Activated naive CD4-positive, alpha-beta T cell treated with anti-CD3 and anti-CD28 coated beads, Interleukin-2, amount 50 U/mL, for 72 hours (primary cell): Measurements from ENCODE around the gene MIS18A. TPM values are rescaled to one million over a fixed set of nuclear protein-coding genes. Genes with fewer than 3 reads are reported as not detected.

Experiments used
- ATAC-seq, 2 donors: fragments of 150-1000 bp; cut with Tn5 transposase; 2 replicates each; pipeline ENCODE4 v1.10.0; 2021; ENCODE audit warnings: mild to moderate bottlenecking in 2 of 2, moderate library complexity in 2 of 2
- DNase-seq, 2 donors: peaks; one replicate each; pipeline ENCODE4 v3.0.0; 2021 to 2022; ENCODE audit warnings: low spot score in 2 of 2
- H3K27ac Mint-ChIP-seq, 2 donors: one replicate each; pipeline ENCODE4 v1.8.0; 2022; ENCODE audit warnings: mild to moderate bottlenecking in 2 of 2, mixed read lengths in 2 of 2
- H3K36me3 Mint-ChIP-seq, 2 donors: one replicate each; pipeline ENCODE4 v1.8.0; 2022; ENCODE audit warnings: mixed read lengths in 2 of 2
- H3K9me3 Mint-ChIP-seq, 2 donors: one replicate each; pipeline ENCODE4 v1.8.0; 2022; ENCODE audit warnings: mixed read lengths in 2 of 2
- total RNA-seq, 2 donors: library from RNA; stranded (reverse); gene quantifications; one replicate each; pipeline ENCODE4 v1.2.3, GENCODE V29; 2022

The MIS18A gene
- 10 to 100 TPM; 26.6 to 29.7 TPM for total RNA-seq

DNA sequence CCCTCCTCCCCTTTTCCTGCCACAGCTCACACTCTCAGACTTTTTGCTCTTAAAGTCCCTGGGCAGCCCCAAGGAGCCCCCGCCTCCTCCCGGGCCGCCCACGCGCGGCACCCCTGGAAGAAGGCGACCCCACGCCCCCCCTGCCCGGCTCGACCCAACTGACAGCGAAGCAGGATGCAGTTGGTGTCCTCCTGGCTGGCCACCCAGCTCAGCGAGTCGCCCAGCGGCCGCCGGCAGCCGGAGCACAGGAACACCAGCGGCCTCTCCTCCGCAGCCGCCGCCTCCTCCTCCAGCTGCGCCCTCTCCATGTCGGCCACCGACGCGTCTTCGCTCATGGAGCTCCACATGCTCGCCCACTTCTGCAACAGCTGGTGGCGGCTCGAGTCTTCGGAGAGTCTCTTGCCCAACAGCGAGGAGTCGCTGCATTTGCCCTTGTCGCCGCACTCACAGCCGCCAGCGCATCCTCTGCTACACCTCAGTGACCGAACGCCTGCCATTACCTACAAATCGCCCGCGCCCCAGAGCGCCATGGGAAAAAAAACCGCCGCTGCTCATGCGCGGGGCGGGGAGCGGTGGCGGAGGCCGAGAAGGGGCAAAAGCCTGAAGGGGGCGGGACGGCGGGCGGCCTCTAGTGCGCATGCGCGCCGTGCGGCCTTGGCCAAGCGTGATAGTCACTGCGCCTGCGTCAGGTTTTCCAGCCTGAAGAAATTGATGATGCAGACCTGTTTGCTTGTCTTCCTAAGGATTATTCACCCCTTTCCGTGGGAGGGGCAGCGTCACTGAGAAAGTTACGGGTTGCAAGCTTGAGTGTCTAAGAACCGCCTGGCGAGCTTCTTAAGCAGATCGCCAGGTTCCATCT lies at the start of gene MIS18A:
MIS18A (minus strand) TSS at position 532 of the 859 bp plus-strand sequence; CDS start at position 497, 35 bp downstream.
- peak; percentile 90 to 91 for ATAC-seq
- H3K27ac Mint-ChIP-seq, result peak within 1 kb of the TSS; percentile 97 to 98
- no peaks in the 10 kb centered on the region for H3K9me3 Mint-ChIP-seq

DNA sequence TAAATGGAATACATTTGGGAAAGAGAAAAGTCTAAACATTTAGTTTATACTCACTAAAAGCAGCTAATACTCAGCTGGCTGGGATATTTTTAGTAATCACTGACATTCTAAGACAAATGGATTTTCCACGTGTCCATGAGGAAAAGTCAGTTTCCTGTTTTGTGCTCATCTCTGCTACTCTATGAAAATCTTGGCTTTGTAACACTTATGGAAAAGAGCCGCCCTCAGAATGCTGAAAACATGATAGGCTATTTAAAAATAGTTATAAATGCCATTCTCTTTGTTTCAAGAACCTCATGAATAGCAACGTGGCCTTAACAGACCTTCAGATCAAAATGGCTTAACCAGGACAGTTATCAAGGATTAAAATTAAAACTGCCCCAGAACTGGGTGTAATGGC lies 49.7 kb upstream of the MIS18A start:
- ATAC-seq (no peak), DNase-seq (no peak)
- peaks cover 75% of the 10 kb centered on the region in 2 donors for H3K36me3 Mint-ChIP-seq
- H3K27ac Mint-ChIP-seq, result peak overlapping the region in 1 of 2 donors; percentile 81
- H3K9me3 Mint-ChIP-seq, result no peaks in the 10 kb centered on the region

More for the DNA sequence above, at the start of gene MIS18A:
- peak; percentile 98 to 99 for DNase-seq
- peaks cover 0 to 14% of the 10 kb centered on the region in 2 donors for H3K36me3 Mint-ChIP-seq

- H3K27ac Mint-ChIP-seq, result peak overlapping the region; percentile 49 to 57
- H3K9me3 Mint-ChIP-seq, result no peaks in the 10 kb centered on the region
- H3K36me3 Mint-ChIP-seq, result peaks cover 51 to 62% of the 10 kb centered on the region in 2 donors
- ATAC-seq, result no peak
- no peak for DNase-seq
These were observed 46.9 kb upstream of the MIS18A start for GRCh38 chr21:32325706-32326105.

DNA sequence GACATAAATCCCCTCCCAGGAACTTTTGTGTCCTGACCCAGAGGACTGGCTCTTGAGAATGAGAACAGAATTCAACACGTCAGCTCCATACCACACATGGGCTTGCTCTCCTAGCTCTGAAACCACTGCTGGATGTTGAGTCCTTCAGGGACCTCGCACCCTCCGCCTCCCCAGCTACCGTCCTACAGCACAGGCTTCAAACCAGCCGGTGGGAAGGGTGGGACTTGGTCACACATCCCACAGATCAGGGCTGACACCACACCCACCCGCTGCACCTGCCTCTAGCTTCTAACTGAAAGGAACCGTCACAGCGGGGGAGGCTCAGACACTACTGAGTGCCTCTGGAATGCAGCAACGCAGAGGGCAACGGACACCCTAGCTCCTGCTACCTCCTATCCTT lies 43.8 kb upstream of the MIS18A start:
- H3K27ac Mint-ChIP-seq, result peak overlapping the region in 1 of 2 donors; percentile 1
- DNase-seq (peak in 1 of 2 donors; percentile 38), ATAC-seq (no peak)
- peaks cover 32 to 51% of the 10 kb centered on the region in 2 donors for H3K36me3 Mint-ChIP-seq
- H3K9me3 Mint-ChIP-seq, result no peaks in the 10 kb centered on the region

DNA sequence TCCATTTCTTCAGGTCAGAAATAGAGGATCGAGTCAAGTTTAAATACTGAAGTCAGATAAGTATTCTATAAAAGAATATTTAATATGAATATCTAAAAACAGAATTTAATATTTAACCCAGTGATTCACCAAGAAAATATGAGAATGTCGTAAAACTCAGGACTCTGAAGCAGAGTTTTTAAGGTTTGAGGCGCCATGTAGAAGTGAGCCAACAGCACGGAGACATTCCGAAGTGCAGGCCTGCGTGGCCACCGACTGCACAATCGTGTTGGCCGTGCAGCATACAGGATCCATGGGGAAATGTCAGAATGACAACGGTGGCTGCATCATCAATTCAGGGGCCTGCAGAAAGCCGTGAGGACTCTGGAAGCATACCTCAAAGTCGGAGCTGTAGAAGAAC lies 43.3 kb upstream of the MIS18A start:
- DNase-seq, result no peak
- H3K27ac Mint-ChIP-seq, result peak overlapping the region in 1 of 2 donors; percentile 29
- H3K9me3 Mint-ChIP-seq, result no peaks in the 10 kb centered on the region
- H3K36me3 Mint-ChIP-seq, result peaks cover 27 to 48% of the 10 kb centered on the region in 2 donors
- ATAC-seq, result no peak

- Mint-ChIP-seq H3K9me3 (no peaks in the 10 kb centered on the region), H3K27ac (peak overlapping the region in 1 of 2 donors; percentile 32), H3K36me3 (peaks cover 22 to 44% of the 10 kb centered on the region in 2 donors)
- no peak for ATAC-seq
- no peak for DNase-seq
These were observed 42.6 kb upstream of the MIS18A start for GRCh38 chr21:32321480-32321879.

DNA sequence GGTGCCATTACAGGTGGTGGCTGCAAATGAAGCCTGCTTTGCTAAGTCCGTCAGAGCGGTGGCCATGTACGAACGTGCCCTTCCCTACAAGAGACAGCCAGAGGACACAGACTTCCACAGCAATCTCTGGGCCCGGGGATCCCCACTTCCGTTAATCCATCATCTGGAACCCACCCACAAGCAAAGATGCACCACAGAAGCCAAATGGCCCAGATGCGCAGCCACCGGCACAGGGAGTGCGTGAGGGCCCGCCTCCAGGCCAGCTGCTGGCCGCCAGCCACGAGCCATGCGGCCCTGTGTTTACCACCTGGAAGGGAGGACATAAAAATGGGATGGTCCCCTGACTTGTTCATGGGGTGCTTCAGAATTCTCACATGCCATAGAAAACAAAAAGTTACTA lies 41.9 kb upstream of the MIS18A start:
- Mint-ChIP-seq H3K36me3 (peaks cover 20 to 42% of the 10 kb centered on the region in 2 donors), H3K9me3 (no peaks in the 10 kb centered on the region), H3K27ac (peak overlapping the region in 1 of 2 donors; percentile 32)
- no peak for ATAC-seq
- no peak for DNase-seq

DNA sequence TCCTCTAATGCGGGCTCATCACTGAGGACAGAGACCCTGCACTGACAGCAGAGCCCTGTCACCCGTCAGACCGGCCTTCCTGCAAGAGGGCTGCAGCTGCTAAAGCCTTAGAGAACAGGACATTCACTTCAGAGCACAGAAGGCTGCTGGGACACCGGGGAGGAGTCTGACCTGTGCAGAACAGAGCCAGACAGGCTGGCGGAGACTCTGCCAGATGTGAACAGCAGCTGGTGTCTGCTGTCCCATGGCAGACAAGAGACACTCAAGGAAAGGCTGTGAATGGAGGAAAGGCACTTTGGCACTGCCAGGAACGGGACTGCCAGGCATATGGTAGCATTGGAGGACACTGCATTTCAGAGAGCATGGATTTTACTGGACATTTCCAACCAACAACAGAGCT lies 41.2 kb upstream of the MIS18A start:
- Mint-ChIP-seq H3K36me3 (peaks cover 14 to 35% of the 10 kb centered on the region in 2 donors), H3K9me3 (no peaks in the 10 kb centered on the region), H3K27ac (no peak overlapping the region)
- ATAC-seq, result no peak
- peak in 1 of 2 donors; percentile 23 for DNase-seq

- Mint-ChIP-seq H3K9me3 (no peaks in the 10 kb centered on the region), H3K27ac (no peak overlapping the region), H3K36me3 (peaks cover 6 to 29% of the 10 kb centered on the region in 2 donors)
- no peak for ATAC-seq
- no peak for DNase-seq
These were observed 40.2 kb upstream of the MIS18A start for GRCh38 chr21:32319012-32319411.

DNA sequence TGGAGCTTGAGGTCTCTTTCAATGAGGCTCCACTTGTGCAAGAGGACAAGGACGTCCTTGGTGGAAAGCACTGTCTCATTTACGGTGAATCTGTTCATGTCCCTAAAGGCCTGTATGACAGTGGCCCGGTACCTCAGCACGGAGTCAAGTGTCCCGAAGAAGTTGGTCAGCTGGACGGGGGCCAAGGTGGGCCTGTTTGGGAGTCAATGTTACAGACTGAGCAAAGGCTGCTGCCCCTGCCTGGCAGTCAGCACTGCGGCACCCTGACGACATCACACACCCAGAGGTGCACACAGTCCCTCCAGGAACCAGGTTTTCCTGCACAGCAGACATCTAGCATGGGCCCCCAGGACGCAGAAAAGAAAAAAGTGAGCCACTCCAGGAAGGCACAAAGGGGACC lies 38.9 kb upstream of the MIS18A start:
- DNase-seq, result no peak
- ATAC-seq, result no peak
- no peaks in the 10 kb centered on the region for H3K9me3 Mint-ChIP-seq

GRCh38 chr21:32316361-32317215 lies 37.7 kb upstream of the MIS18A start:
- peaks cover 15 to 28% of the 10 kb centered on the region in 2 donors for H3K36me3 Mint-ChIP-seq
- H3K9me3 Mint-ChIP-seq, result no peaks in the 10 kb centered on the region
- no peak overlapping the region for H3K27ac Mint-ChIP-seq
- DNase-seq (no peak), ATAC-seq (peak in 1 of 2 donors; percentile 22)

More for the DNA sequence above, 38.9 kb upstream of the MIS18A start:
- H3K36me3 Mint-ChIP-seq, result peaks cover 6 to 22% of the 10 kb centered on the region in 2 donors
- H3K27ac Mint-ChIP-seq, result no peak overlapping the region

- Mint-ChIP-seq H3K36me3 (peaks cover 18 to 26% of the 10 kb centered on the region in 2 donors), H3K9me3 (no peaks in the 10 kb centered on the region), H3K27ac (no peak overlapping the region)
- DNase-seq (no peak), ATAC-seq (no peak)
These were observed 36.8 kb upstream of the MIS18A start for GRCh38 chr21:32315511-32316281.

DNA sequence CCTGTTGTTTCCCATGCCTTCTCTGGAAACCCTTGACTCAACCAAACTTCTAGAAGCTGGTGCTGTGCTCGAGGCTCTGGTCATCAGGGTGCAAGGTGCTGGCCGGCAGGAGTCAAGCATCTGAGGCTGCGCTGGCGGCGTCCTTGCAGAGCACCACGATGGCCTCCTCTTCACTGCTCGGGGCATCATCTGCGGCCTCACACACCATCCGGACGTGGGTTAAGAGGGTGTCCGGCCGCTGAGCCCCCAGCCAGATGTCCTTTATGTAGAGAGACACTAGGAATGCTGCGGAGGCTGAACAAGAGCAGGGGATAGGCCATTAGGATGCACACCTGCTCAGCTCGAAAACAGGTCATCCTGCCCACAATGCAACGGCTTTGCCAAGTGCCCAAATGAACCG lies 36.0 kb upstream of the MIS18A start:
- ATAC-seq (no peak), DNase-seq (peak in 1 of 2 donors; percentile 2)
- H3K27ac Mint-ChIP-seq, result peak overlapping the region in 1 of 2 donors; percentile 77
- H3K36me3 Mint-ChIP-seq, result peaks cover 18 to 24% of the 10 kb centered on the region in 2 donors
- H3K9me3 Mint-ChIP-seq, result no peaks in the 10 kb centered on the region

DNA sequence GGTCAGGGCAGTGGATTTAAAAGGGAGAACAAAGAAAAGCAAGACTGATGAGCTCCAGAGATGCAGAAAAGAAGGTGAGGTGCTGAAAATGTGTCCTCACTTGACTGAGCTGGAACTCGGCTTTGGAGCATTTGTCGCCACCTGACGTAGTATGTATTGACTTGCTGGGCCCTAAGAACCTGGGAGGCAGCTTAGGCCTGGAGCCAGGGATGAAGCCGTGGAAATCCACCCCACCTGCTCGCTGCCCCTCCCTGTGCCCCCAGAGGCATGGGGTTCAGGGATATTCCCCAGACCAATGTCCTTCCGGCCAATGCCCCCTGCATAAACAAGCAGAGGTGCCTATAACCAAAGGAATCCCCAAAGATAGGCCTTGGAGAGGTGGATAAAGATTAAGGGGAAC lies 34.1 kb upstream of the MIS18A start:
- DNase-seq (no peak), ATAC-seq (no peak)
- Mint-ChIP-seq H3K9me3 (no peaks in the 10 kb centered on the region), H3K36me3 (peaks cover 11 to 13% of the 10 kb centered on the region in 2 donors), H3K27ac (no peak overlapping the region)

DNA sequence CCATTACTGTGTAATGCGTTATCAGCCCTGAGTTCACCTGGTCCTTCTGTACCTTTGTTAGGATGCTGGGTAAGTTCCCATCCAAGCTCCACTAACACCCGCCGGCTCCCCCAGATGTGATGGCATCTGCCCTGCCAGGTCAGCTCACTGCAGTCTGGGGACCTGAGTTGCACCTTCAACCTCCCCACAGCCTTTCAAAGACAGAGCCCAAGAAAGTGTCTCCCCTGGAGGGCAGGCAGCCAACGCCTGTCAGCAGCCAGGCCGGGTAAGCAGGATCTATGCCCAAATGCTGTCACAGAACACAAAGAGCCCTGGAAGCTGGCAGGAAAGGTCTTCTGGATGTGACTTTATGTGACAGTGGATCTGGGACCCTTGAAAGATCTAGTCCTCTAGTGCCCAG lies 33.5 kb upstream of the MIS18A start:
- Mint-ChIP-seq H3K27ac (peak overlapping the region in 1 of 2 donors; percentile 56), H3K9me3 (no peaks in the 10 kb centered on the region), H3K36me3 (peaks cover 11 to 13% of the 10 kb centered on the region in 2 donors)
- ATAC-seq (no peak), DNase-seq (no peak)

DNA sequence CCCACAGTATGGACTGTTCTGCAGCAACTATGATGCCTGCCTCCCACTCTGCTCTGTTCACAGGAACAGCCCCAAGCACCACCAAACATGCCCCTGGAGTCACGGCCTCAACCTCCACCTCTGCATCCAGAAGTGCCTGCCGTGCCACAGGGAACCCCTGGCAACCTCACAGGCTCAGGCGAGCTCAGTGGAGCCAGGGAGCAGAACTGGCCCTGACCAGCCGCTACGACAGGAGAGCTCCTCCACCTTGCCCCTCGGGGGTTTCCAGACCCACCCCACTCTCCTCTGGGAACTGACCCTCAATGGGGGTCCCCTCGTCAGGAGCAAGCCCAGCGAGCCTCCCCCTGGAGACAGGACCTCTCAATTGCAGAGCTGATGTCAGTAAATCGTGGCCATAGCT lies 32.8 kb upstream of the MIS18A start:
- Mint-ChIP-seq H3K27ac (peak overlapping the region in 1 of 2 donors; percentile 46), H3K36me3 (peaks cover 11 to 13% of the 10 kb centered on the region in 2 donors), H3K9me3 (no peaks in the 10 kb centered on the region)
- DNase-seq, result no peak
- ATAC-seq, result no peak
